ENCODE data around the gene MLNR.

- no peak for TF ChIP-seq POLR2A (IDR thresholded peaks at IDR 0.05)
- TF ChIP-seq CTCF (IDR thresholded peaks at IDR 0.05 in 4 of 5, conservative IDR thresholded peaks at IDR 0.05 in 1 of 5) = no peak
Observed at GRCh38 chr13:49235856-49236431, 15.8 kb downstream of the MLNR start.
